ENCODE data around the gene COL24A1.
"Not testable (repeated sequence)": the region's sequence is repeated elsewhere in the genome, so short reads cannot be mapped to it uniquely, and the experiment has no call there.

COL24A1 gene

DNA sequence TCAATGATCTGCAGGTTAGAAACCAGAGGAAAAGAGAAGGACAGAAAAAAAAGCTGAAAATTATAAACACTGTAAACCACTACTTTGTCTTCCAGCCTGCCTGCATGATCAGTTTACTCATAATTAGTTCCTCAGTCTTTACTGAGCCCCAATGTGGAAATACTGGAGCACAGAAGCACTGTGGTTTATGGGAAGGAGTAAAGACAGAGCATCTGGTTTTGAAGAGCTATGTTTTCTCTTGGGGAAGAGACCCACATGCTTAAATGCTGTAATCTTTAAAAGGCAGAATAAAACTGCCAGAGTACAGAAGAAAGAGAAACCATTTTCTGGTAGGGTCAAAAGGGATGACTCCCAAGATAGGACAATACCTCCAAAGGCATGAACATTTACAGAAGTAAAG is 289.4 kb downstream of the COL24A1 start:
- DNase-seq = no peak

DNA sequence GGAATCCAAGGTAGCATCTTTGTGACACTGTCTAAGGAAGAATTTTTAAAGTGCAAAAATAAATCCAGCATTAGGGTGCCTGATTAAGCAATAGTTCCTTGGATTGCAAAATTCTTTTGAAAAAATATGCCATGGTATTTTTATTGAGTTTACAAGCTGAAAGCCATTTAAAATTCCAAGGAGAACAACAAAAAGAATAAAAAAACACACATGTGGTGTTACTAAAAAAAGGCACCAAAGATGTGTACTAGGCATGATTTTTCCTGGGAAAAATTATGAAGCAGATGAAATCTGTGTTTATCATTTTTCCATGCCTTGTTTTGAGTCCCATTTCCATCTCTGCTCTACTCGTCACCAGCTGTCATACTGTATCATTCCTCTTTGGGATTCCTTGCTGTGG is 291.4 kb downstream of the COL24A1 start:
- DNase-seq = no peak

DNA sequence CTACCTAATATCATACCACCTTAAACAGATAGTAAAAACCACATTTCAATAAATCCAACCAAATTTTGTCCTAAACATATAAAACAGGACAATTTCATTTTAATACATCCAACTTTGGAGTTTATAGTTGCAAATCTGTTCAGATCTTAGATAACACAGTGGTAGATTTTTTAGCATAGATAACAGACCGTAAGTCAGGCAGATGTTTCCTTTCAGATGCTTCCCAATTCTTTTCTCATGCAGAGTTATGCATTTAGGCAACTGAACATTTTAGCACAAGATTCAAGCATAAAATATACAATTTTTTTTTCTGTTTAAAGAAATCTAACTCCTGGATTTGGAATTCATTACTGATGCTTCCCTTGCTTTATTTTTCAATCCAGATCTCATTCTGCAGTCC is 291.8 kb downstream of the COL24A1 start:
- no peak for DNase-seq

DNA sequence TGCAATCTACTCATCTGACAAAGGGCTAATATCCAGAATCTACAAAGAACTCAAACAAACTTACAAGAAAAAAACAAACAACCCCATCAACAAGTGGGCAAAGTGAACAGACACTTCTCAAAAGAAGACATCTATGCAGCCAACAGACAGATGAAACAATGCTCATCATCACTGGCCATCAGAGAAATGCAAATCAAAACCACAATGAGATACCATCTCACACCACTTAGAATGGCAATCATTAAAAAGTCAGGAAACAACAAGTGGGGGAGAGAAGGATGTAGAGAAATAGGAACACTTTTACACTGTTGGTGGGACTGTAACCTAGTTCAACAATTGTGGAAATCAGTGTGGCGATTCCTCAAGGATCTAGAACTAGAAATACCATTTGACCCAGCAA is 292.9 kb downstream of the COL24A1 start:
- DNase-seq = not testable (repeated sequence)

DNA sequence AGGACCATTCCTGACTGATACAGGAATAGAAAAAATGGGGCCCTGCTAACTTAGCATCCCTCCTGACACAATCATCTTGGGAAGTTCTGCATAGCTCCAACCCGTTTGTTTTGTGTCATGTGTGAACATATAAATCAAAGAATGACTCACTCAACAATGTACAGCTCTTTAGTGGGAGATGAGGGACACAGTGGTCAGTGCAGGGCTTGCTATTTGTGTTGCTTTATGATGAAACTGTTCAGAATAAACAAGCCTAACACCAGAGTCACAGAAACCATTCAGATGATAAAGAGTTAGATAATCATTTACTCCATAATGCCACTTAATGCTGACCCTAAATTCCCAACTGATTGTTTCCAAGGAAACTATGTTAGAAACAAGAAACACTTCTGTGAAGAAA is 294.1 kb downstream of the COL24A1 start:
- no peak for DNase-seq

GRCh38 chr1:85857991-85858390 is 298.6 kb downstream of the COL24A1 start:
- no peak for DNase-seq

DNA sequence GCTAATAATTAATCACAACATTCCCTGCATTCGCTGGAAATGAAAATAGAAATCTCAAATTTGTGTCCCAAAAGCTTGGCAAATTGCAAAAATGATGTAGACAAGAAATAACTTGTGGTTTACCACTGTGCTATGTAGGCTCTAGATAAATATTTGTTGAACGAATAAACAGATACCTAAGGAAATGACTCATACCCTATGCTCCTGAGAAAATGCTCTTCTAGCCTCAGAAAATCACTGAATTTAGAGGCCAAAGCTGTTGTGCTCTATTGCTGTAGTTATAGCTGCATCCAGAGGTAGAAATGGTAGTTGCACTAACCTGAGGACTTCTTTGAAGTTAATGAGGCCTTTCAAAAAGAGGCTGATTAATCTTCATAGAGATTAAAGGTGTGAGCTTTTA is 306.3 kb downstream of the COL24A1 start:
- DNase-seq = no peak

GRCh38 chr1:85849660-85850059 is 306.9 kb downstream of the COL24A1 start:
- no peak for DNase-seq

DNA sequence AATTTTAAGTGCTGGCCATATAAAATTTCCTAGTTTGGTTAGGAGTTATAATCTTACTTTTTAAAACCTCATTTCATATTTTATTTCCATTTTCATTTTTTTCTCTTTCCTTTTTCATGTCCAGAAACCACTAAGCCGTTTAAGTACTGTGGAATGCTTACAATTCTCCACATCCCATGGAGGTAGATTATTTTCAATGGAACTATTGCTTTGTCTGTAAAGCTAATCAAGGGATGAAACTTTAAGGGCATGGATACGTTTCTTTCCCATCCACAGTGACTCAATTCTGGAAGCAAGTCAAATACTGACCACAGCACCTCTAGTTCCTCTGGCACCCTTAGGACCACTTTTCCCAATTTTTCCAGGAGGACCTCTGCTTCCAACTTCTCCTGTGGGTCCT is 309.2 kb downstream of the COL24A1 start:
- DNase-seq = no peak

GRCh38 chr1:85846706-85847105 is 309.9 kb downstream of the COL24A1 start:
- no peak for DNase-seq

GRCh38 chr1:85839459-85839858 is 317.1 kb downstream of the COL24A1 start:
- no peak for DNase-seq

DNA sequence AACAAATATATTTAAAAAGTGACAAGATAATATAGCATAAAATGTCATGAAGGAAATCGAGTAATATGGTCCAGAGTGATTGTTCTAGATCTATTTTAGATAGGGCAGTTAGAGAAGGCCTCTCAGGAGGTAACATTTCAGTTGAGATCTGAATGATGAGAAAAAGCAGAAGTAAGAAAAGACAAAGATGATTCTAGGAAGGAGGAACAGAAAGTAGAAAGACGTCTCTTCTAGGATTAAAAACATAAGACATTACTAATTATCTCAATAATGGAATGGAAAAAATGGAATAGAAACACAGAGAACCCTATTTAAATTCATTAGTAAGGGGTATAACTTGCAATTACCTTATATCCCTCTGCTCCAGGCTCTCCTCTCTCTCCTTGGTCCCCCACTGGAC is 318.3 kb downstream of the COL24A1 start:
- no peak for DNase-seq

- DNase-seq = no peak
Measured at GRCh38 chr1:85836736-85837135, 319.8 kb downstream of the COL24A1 start.

GRCh38 chr1:85833165-85833564 is 323.4 kb downstream of the COL24A1 start:
- not testable (repeated sequence) for DNase-seq

- no peak for DNase-seq
Measured at GRCh38 chr1:85830837-85831236, 325.7 kb downstream of the COL24A1 start.

DNA sequence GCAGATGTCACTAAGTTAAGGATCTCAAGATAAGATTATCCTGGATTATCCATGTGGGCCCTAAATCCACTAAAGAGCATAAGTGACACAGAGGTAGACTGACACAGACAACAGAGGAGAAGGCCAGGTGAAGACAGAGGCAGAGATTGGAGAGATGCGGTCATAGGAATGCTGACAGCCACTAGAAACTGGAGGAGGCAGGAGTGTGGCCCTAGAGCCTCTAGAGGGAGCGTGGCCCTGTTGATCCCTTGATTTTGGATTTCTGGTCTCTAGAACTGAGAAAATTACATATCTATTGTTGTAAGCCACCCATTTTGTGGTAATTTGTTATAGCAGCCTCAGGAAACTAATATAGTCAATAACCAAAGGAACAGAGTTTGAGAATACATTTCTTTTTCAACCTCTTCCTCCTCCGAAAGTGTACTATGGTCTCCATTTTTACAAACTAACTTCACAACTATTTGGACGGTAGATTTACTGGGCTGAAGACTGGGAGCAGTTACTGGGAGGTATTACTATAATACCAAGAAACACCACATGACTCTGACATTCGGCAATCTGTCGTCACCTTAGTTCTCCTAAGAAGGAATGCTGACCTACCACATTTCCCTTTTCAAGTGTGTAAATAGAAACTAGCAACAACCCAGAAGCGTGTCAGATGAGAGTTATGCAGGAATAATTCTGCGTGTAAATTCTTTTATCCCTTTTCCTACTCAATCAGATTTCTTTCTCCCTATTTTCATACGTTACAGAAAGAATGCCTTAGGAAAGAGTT is 332.3 kb downstream of the COL24A1 start:
- DNase-seq = no peak

DNA sequence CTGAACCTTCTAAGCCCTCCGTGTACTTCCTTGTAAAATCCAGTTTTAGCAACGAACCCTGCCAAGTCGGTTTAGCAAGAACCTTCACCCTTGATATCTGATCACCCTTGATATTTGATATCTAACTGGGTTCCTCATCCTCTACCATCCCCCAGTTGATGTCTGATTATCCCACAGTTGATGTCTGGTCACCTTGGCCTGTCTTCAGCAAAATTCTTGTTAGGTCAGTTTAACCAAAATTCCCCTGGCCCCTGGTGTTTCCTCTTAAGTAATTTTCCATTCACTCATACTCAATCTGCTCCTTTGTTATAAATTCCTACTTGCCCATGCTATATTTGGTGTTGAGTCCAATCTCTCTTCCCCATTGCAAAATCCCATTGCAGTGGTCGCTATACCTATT is 333.9 kb downstream of the COL24A1 start:
- no peak for DNase-seq

DNA sequence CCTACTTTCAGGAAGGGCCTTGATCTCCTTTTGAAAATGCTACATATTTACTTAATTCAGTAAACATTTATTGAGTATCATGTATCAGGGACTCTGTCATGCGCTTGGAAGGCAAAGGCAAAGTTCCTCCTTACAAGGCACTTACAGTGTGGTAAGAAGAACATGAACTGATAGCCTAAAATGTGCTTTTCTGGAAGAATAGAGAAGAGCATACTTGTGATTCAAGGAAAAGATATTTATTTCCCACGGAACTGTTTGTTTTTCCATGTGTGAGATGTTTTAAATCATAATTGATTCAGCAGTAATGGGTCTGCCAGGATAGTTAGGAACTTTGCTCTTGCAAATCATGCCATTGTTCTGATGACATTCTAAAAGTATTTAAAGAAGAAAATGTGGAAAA is 338.2 kb downstream of the COL24A1 start:
- DNase-seq = no peak

DNA sequence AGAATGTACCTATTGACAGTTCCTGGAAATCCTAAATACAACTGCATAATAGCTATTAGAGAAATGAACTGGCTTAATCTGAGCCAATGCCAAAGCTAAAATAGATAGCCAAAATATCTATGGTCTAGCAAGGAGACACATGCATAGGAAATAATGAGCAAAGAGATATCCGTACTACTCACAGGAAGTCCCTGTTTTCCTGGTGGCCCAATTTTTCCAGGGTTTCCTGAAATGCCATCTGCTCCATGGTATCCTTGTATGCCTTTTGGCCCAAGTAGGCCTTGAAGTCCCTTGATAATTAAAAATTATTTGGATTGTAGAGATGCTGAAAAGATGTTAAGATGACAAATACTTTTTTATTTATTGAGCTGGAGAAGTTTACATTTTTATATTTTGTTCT is 340.0 kb downstream of the COL24A1 start:
- DNase-seq = no peak

- no peak for DNase-seq
Measured at GRCh38 chr1:85815906-85816305, 340.7 kb downstream of the COL24A1 start.

- DNase-seq = no peak
Measured at GRCh38 chr1:85806236-85806965, 350.2 kb downstream of the COL24A1 start.

- DNase-seq = no peak
Measured at GRCh38 chr1:85801520-85801919, 355.1 kb downstream of the COL24A1 start.

DNA sequence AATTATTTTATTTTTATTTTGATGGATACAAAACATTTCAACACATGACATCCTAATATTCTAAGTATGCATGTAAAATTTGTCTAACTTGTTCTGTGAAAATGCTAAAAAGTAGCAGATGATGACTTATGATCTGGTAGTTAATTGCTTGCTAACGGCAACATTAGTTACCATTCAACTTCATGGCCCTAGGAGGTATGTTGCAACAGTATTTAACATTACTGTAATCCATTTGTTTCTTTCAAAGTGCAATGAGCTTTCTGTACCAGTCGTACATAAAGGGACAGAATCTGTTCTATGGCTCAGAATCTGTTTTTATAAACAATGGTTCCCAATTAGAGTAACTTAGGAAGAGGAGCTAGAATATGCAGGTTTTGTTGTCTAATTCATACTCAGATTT is 356.8 kb downstream of the COL24A1 start:
- DNase-seq = no peak

DNA sequence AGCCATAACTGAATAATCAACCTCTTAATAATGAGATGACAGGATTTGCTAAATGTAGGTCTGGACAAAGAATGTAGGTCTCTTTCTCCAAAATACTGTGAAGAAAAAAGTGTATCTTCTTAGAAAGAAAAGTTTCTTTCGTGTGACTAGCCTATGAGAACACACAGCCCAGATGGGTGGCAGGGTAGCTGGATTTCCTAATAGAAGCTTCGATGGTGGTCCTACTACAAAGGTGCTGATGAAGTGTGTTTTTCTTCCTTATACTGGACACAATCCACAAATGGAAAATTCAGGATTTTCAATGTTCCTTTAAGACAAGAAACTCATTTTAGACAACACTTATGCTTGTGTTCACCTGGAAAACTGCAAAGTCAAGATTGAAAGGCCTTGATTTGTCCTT is 358.2 kb downstream of the COL24A1 start:
- DNase-seq = no peak

GRCh38 chr1:85777021-85777420 is 379.6 kb downstream of the COL24A1 start:
- DNase-seq = not testable (repeated sequence)

Measured in NCI-H1105 (cell line).